Right renal pelvis (tissue), 4 donors: ENCODE measurements around the gene LOC128125822. TPM values are rescaled to one million over a fixed set of nuclear protein-coding genes. Genes with fewer than 3 reads are reported as not detected.

ENCODE experiments used
- polyA plus RNA-seq, 4 donors: library from polyadenylated mRNA; unstranded; fragments of 120-200 nt; gene quantifications; one replicate each; pipeline ENCODE4 v1.2.1, GENCODE V29; 2013; ENCODE audit not compliant: insufficient read length in 4 of 4

The LOC128125822 gene

Other genes starting within 250 kb of the LOC128125822 start
- 10 to 100 TPM; 59.1 to 73.8 (median 70.0) TPM for gene PTP4A1, start within 50 bp of the LOC128125822 start, polyA plus RNA-seq
- gene PHF3, start 63.3 kb downstream of the LOC128125822 start, polyA plus RNA-seq, result 10 to 100 TPM; 55.5 to 69.1 (median 64.0) TPM